Measurements from ENCODE around the gene USP47. TPM values are rescaled to one million over a fixed set of nuclear protein-coding genes. Genes with fewer than 3 reads are reported as not detected.

The USP47 gene
- total and polyA plus RNA-seq, 8 donors, result 40.9 to 127 (median 108) TPM

GRCh38 chr11:11966354-11966741 is 124.6 kb downstream of the USP47 start:
- Histone ChIP-seq H3K27me3 (peaks cover 0 to 6% of the 10 kb centered on the region in 2 donors), H3K36me3 (no peaks in the 10 kb centered on the region), H3K4me1 (peaks cover 0 to 1% of the 10 kb centered on the region in 2 donors), H3K27ac (no peak overlapping the region), H3K9me3 (no peaks in the 10 kb centered on the region), H3K4me3 (no peak overlapping the region)
- ATAC-seq, result no peak
- no peak for DNase-seq
- no peak for TF ChIP-seq CTCF (IDR thresholded peaks at IDR 0.05)
- intact Hi-C loops (cut with DNase I), result no loop called here

- TF ChIP-seq CTCF (IDR thresholded peaks at IDR 0.05), result peak; percentile 74 to 85
- H3K4me3 ChIP-seq, result no peak overlapping the region
- no peaks in the 10 kb centered on the region for H3K36me3 ChIP-seq
- intact Hi-C loops (cut with DNase I), result no loop called here
- no peaks in the 10 kb centered on the region for H3K9me3 ChIP-seq
- H3K27ac ChIP-seq, result no peak overlapping the region
- peaks cover 0 to 6% of the 10 kb centered on the region in 2 donors for H3K27me3 ChIP-seq
- ATAC-seq, result peak; percentile 89
- H3K4me1 ChIP-seq, result no peaks in the 10 kb centered on the region
- peak in 3 of 4 donors; percentile 32 to 87 (median 48) for DNase-seq
These were observed 125.3 kb downstream of the USP47 start for GRCh38 chr11:11966826-11967668.

GRCh38 chr11:11967669-11968510 is 126.1 kb downstream of the USP47 start:
- Histone ChIP-seq H3K4me1 (peaks cover 0 to 2% of the 10 kb centered on the region in 2 donors), H3K9me3 (no peaks in the 10 kb centered on the region), H3K36me3 (no peaks in the 10 kb centered on the region), H3K27ac (no peak overlapping the region), H3K27me3 (peaks cover 0 to 6% of the 10 kb centered on the region in 2 donors), H3K4me3 (no peak overlapping the region)
- intact Hi-C loops (cut with DNase I), result no loop called here
- DNase-seq (no peak), ATAC-seq (no peak)
- no peak for TF ChIP-seq CTCF (IDR thresholded peaks at IDR 0.05)

- no peak for TF ChIP-seq CTCF (IDR thresholded peaks at IDR 0.05)
- no peak overlapping the region for H3K27ac ChIP-seq
- H3K9me3 ChIP-seq, result no peaks in the 10 kb centered on the region
- H3K36me3 ChIP-seq, result no peaks in the 10 kb centered on the region
- no peak overlapping the region for H3K4me3 ChIP-seq
- DNase-seq, result no peak
- peaks cover 0 to 6% of the 10 kb centered on the region in 2 donors for H3K27me3 ChIP-seq
- peaks cover 5 to 8% of the 10 kb centered on the region in 2 donors for H3K4me1 ChIP-seq
- intact Hi-C loops (cut with DNase I), result no loop called here
- ATAC-seq, result no peak
These were observed 126.9 kb downstream of the USP47 start for GRCh38 chr11:11968511-11969280.
